Neural progenitor cell (in vitro differentiated cells): ENCODE data around the gene PARK7. TPM values are rescaled to one million over a fixed set of nuclear protein-coding genes. Genes with fewer than 3 reads are reported as not detected.

Source experiments
- DNase-seq: peaks from one replicate; pipeline ENCODE4 v3.0.0-alpha.2; 2016; ENCODE audit warnings: low spot score
- H2AFZ ChIP-seq: fragments of 200-600 bp; sonication (generic); replicated peaks from 2 replicates; pipeline ENCODE4 v1.6.1; 2016; ENCODE audit warnings: antibody characterized with exemption
- H3F3A ChIP-seq: fragments of 200-600 bp; sonication (generic); 2 replicates; pipeline ENCODE4 v1.6.1; 2016; ENCODE audit warnings: antibody characterized with exemption, low read depth
- H3K27ac ChIP-seq: fragments of 200-600 bp; sonication (generic); 2 replicates; pipeline ENCODE4 v1.5.1; 2016; ENCODE audit warnings: mild to moderate bottlenecking
- H3K27me3 ChIP-seq: fragments of 200-600 bp; sonication (generic); 2 replicates; pipeline ENCODE4 v1.6.1; 2016; ENCODE audit warnings: mild to moderate bottlenecking, moderate library complexity
- H3K36me3 ChIP-seq: fragments of 200-600 bp; sonication (generic); 2 replicates; pipeline ENCODE4 v1.5.1; 2016
- H3K4me1 ChIP-seq: fragments of 200-600 bp; sonication (generic); 2 replicates; pipeline ENCODE4 v1.6.1; 2016; ENCODE audit warnings: mixed run types
- H3K4me2 ChIP-seq: fragments of 200-600 bp; sonication (generic); 2 replicates; pipeline ENCODE4 v1.6.1; 2016
- H3K4me3 ChIP-seq: fragments of 200-600 bp; sonication (generic); 2 replicates; pipeline ENCODE4 v1.5.1; 2016
- H3K79me2 ChIP-seq: fragments of 200-600 bp; sonication (generic); 2 replicates; pipeline ENCODE4 v1.6.1; 2016; ENCODE audit warnings: low read depth
- H3K9ac ChIP-seq: fragments of 200-600 bp; sonication (generic); 2 replicates; pipeline ENCODE4 v1.6.1; 2016
- H3K9me3 ChIP-seq: fragments of 200-600 bp; sonication (generic); 2 replicates; pipeline ENCODE4 v1.5.1; 2016; ENCODE audit warnings: low read depth
- H4K20me1 ChIP-seq: fragments of 200-600 bp; sonication (generic); 2 replicates; pipeline ENCODE4 v1.6.1; 2016; ENCODE audit warnings: low read depth
- H3K27ac Mint-ChIP-seq: 3 replicates; pipeline ENCODE4 v1.8.0; 2021; ENCODE audit warnings: mixed read lengths
- H3K27me3 Mint-ChIP-seq: 2 replicates; pipeline ENCODE4 v1.8.0; 2022; ENCODE audit warnings: low read depth, mild to moderate bottlenecking, inconsistent platforms, moderate library complexity, mixed read lengths; ENCODE audit not compliant: insufficient read depth
- H3K36me3 Mint-ChIP-seq: 3 replicates; pipeline ENCODE4 v1.8.0; 2021; ENCODE audit warnings: mixed read lengths
- H3K4me1 Mint-ChIP-seq: 3 replicates; pipeline ENCODE4 v1.8.0; 2021; ENCODE audit warnings: mixed read lengths
- H3K4me3 Mint-ChIP-seq: 3 replicates; pipeline ENCODE4 v1.8.0; 2021; ENCODE audit warnings: mild to moderate bottlenecking, moderate library complexity, mixed read lengths
- H3K9me3 Mint-ChIP-seq: 3 replicates; pipeline ENCODE4 v1.8.0; 2020; ENCODE audit warnings: mixed read lengths
- EZH2 ChIP-seq: fragments of 200-600 bp; sonication (generic); IDR thresholded peaks from 2 replicates; pipeline ENCODE4 v1.6.1; 2017; ENCODE audit warnings: antibody characterized with exemption, mild to moderate bottlenecking, moderate library complexity
- EZH2phosphoT487 ChIP-seq: fragments of 200-600 bp; sonication (generic); IDR thresholded peaks from 2 replicates; pipeline ENCODE4 v1.6.1; 2017; ENCODE audit warnings: antibody characterized with exemption
- total RNA-seq: library from RNA; depleted of rRNA; stranded (reverse); fragments of >200 nt; gene quantifications from 2 replicates; pipeline ENCODE4 v1.2.3, GENCODE V29; 2015; ENCODE audit warnings: low replicate concordance
- TF ChIP-seq, protein P1 (sequence below): fragments of 200-600 bp; sonication (generic); IDR thresholded peaks from 2 replicates; pipeline ENCODE4 v1.5.1; 2017; ENCODE audit warnings: antibody characterized with exemption, mild to moderate bottlenecking

PARK7 gene
- total RNA-seq, 1 donor from 2014 or later: 214 TPM

DNA sequence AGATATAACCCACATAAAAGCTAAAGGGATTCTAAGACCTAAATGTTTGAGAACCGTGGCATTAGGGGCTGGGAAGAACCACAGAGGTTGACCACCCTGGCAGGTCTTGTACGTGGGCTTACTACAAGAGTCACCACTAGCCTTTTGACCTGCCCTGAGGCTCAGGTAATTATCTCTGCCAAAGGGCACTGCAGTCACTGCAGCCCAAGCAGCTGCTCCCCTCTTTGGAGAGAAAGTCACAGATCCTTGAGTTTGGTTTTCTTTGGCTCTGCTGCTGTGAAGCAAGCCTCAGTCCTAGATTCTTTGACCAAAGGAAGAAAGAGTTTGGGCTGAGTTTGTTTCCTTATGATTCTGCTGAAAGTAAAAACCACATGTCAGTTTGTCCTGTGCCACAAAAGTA, 11.6 kb downstream of the PARK7 start:
- peaks cover 15% of the 10 kb centered on the region for H3K36me3 ChIP-seq

DNA sequence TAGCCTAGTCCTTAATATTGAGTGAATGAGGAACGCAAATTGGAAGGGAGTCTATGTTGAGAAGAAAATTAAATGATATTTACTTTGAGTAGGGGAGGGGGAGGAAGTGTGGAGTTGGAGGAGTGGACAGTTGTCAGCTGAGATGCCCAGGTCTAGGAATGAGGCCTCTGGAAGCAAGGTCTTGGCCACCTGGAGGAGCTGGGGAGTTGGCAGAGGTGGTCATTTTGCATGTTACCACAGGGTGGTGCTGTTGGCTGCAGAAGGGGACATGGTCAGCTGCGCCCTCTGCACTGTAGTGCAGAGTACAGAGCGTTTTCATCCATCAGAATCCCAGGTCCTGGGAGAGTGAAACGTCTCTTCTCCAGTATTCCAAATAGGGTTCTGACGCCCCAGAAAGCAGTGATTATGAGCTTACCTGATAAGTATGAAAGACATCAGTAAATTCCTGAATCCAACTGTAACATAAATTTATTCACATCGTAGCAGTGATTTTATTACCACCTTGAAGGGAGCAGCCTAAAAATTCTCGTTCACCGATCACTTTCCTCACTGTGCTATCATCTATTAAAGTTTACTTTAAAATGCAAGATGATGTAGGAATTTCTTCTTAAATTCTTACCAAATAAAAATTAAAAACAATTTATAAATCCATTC, 13.8 kb downstream of the PARK7 start:
- no peak overlapping the region for H3K27ac Mint-ChIP-seq
- H3K36me3 Mint-ChIP-seq: peaks cover 39% of the 10 kb centered on the region
- peaks cover 14% of the 10 kb centered on the region for H3K79me2 ChIP-seq
- no peaks in the 10 kb centered on the region for H3K4me1 Mint-ChIP-seq
- H3F3A ChIP-seq: peaks cover 22% of the 10 kb centered on the region
- H3K27ac ChIP-seq: no peak overlapping the region
- peak; percentile 89 for DNase-seq
- peaks cover 5% of the 10 kb centered on the region for H3K36me3 ChIP-seq
- H3K9me3 ChIP-seq: no peaks in the 10 kb centered on the region
- TF ChIP-seq, protein P1, sequence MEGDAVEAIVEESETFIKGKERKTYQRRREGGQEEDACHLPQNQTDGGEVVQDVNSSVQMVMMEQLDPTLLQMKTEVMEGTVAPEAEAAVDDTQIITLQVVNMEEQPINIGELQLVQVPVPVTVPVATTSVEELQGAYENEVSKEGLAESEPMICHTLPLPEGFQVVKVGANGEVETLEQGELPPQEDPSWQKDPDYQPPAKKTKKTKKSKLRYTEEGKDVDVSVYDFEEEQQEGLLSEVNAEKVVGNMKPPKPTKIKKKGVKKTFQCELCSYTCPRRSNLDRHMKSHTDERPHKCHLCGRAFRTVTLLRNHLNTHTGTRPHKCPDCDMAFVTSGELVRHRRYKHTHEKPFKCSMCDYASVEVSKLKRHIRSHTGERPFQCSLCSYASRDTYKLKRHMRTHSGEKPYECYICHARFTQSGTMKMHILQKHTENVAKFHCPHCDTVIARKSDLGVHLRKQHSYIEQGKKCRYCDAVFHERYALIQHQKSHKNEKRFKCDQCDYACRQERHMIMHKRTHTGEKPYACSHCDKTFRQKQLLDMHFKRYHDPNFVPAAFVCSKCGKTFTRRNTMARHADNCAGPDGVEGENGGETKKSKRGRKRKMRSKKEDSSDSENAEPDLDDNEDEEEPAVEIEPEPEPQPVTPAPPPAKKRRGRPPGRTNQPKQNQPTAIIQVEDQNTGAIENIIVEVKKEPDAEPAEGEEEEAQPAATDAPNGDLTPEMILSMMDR: peak; percentile 97
- no peak for TF ChIP-seq EZH2
- no peaks in the 10 kb centered on the region for H3K27me3 ChIP-seq
- H4K20me1 ChIP-seq: peaks cover 22% of the 10 kb centered on the region
- no peaks in the 10 kb centered on the region for H3K27me3 Mint-ChIP-seq
- H2AFZ ChIP-seq: no peak overlapping the region
- no peaks in the 10 kb centered on the region for H3K9me3 Mint-ChIP-seq
- no peaks in the 10 kb centered on the region for H3K4me1 ChIP-seq
- no peak overlapping the region for H3K9ac ChIP-seq
- H3K4me2 ChIP-seq: no peak overlapping the region
- H3K4me3 ChIP-seq: no peak overlapping the region
- H3K4me3 Mint-ChIP-seq: no peak overlapping the region

More for the DNA sequence above, 11.6 kb downstream of the PARK7 start:
- no peaks in the 10 kb centered on the region for H3K4me1 ChIP-seq
- H3K9me3 Mint-ChIP-seq: no peaks in the 10 kb centered on the region
- peaks cover 22% of the 10 kb centered on the region for H4K20me1 ChIP-seq
- H3K9ac ChIP-seq: no peak overlapping the region
- H3K27me3 ChIP-seq: no peaks in the 10 kb centered on the region
- no peak overlapping the region for H3K4me3 ChIP-seq
- H3K4me3 Mint-ChIP-seq: no peak overlapping the region
- H3F3A ChIP-seq: peaks cover 22% of the 10 kb centered on the region
- no peak overlapping the region for H3K4me2 ChIP-seq
- peaks cover 25% of the 10 kb centered on the region for H3K79me2 ChIP-seq
- peaks cover 37% of the 10 kb centered on the region for H3K36me3 Mint-ChIP-seq
- H3K27ac Mint-ChIP-seq: no peak overlapping the region
- no peak overlapping the region for H3K27ac ChIP-seq
- no peaks in the 10 kb centered on the region for H3K4me1 Mint-ChIP-seq
- H3K9me3 ChIP-seq: no peaks in the 10 kb centered on the region
- TF ChIP-seq EZH2phosphoT487: no peak
- TF ChIP-seq, protein P1: no peak
- TF ChIP-seq EZH2: no peak
- no peaks in the 10 kb centered on the region for H3K27me3 Mint-ChIP-seq
- no peak for DNase-seq
- no peak overlapping the region for H2AFZ ChIP-seq

DNA sequence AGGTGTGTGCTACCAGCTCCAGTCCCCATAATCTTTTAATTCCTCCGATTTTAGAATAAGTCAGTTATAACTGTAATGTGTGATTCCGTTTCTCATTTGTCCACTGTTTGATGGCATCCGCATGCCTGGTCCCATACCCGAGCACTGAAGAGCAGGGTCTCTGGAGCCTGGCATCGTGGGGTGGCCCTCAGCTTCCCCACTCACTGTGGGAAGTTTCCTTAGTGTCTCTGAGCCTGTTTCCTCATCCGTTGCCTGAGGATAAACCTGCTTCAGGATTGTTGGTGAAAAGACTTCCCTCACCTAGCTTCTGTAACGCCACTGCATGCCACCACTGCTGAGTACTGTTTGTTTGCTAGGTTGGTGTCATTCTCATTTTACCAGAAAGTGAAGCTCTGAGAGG, 19.5 kb downstream of the PARK7 start:
- Histone ChIP-seq H3K79me2 (peaks cover 8% of the 10 kb centered on the region), H3K4me1 (peaks cover 6% of the 10 kb centered on the region), H3K36me3 (peaks cover 4% of the 10 kb centered on the region), H3K9me3 (no peaks in the 10 kb centered on the region), H3F3A (peaks cover 23% of the 10 kb centered on the region), H4K20me1 (peaks cover 10% of the 10 kb centered on the region), H3K4me3 (no peak overlapping the region), H3K9ac (no peak overlapping the region), H3K4me2 (no peak overlapping the region), H3K27me3 (no peaks in the 10 kb centered on the region), H3K27ac (no peak overlapping the region), H2AFZ (no peak overlapping the region)
- Mint-ChIP-seq H3K4me1 (peaks cover 29% of the 10 kb centered on the region), H3K9me3 (no peaks in the 10 kb centered on the region), H3K27ac (no peak overlapping the region), H3K4me3 (no peak overlapping the region), H3K36me3 (peaks cover 28% of the 10 kb centered on the region), H3K27me3 (peaks cover 2% of the 10 kb centered on the region)
- DNase-seq: no peak
- TF ChIP-seq EZH2phosphoT487 (no peak), EZH2 (no peak)
- TF ChIP-seq, protein P1: no peak
